GM19455 (cell line): ENCODE data around the gene MYO5A.

ENCODE experiments used
- ATAC-seq: cut with Tn5 transposase; IDR thresholded peaks from one replicate; pipeline ENCODE4 v1.9.1; 2021; ENCODE audit not compliant: unreplicated experiment

Gene MYO5A

GRCh38 chr15:52337198-52337853, 191.4 kb downstream of the MYO5A start:
- no peak for ATAC-seq

- no peak for ATAC-seq
These were observed 192.2 kb downstream of the MYO5A start for GRCh38 chr15:52336529-52336928.

- no peak for ATAC-seq
These were observed 194.1 kb downstream of the MYO5A start for GRCh38 chr15:52334491-52335160.

GRCh38 chr15:52331490-52332240, 197.0 kb downstream of the MYO5A start:
- peak; percentile 84 for ATAC-seq

- no peak for ATAC-seq
These were observed 198.7 kb downstream of the MYO5A start for GRCh38 chr15:52329987-52330386.

- no peak for ATAC-seq
These were observed 199.5 kb downstream of the MYO5A start for GRCh38 chr15:52329150-52329549.

GRCh38 chr15:52328680-52329079, 200.0 kb downstream of the MYO5A start:
- ATAC-seq = no peak

- no peak for ATAC-seq
These were observed 201.9 kb downstream of the MYO5A start for GRCh38 chr15:52326756-52327155.

GRCh38 chr15:52324109-52324508, 204.6 kb downstream of the MYO5A start:
- ATAC-seq = no peak

- ATAC-seq = no peak
These were observed 209.8 kb downstream of the MYO5A start for GRCh38 chr15:52318729-52319500.

- no peak for ATAC-seq
These were observed 211.0 kb downstream of the MYO5A start for GRCh38 chr15:52317688-52318087.

GRCh38 chr15:52317022-52317421, 211.7 kb downstream of the MYO5A start:
- ATAC-seq = no peak

GRCh38 chr15:52309154-52309548, 219.5 kb downstream of the MYO5A start:
- peak; percentile 50 for ATAC-seq

- ATAC-seq = peak; percentile 68
These were observed 220.1 kb downstream of the MYO5A start for GRCh38 chr15:52308446-52309153.

GRCh38 chr15:52307847-52308246, 220.8 kb downstream of the MYO5A start:
- ATAC-seq = no peak

- no peak for ATAC-seq
These were observed 222.4 kb downstream of the MYO5A start for GRCh38 chr15:52306270-52306669.

GRCh38 chr15:52303093-52303772, 225.4 kb downstream of the MYO5A start:
- ATAC-seq = no peak

- no peak for ATAC-seq
These were observed 227.3 kb downstream of the MYO5A start for GRCh38 chr15:52301265-52301847.

- ATAC-seq = no peak
These were observed 233.2 kb downstream of the MYO5A start, which contains the start of gene MYO5C for GRCh38 chr15:52295421-52296001. TSS of gene MYO5C (minus strand) at chr15:52295804. CDS start at chr15:52295636, 168 bp downstream.
